MM.1S (cell line): Measurements from ENCODE around the gene NEURL1B.

ENCODE experiments used
- DNase-seq: peaks from one replicate; pipeline ENCODE4 v3.0.0-alpha.2; 2015
- H2AFZ ChIP-seq: fragments of 300-600 bp; sonication (generic); 2 replicates; pipeline ENCODE4 v1.6.0; 2016; ENCODE audit warnings: antibody characterized with exemption, low read length
- H3F3A ChIP-seq: fragments of 300-600 bp; sonication (generic); 2 replicates; pipeline ENCODE4 v1.6.1; 2016; ENCODE audit warnings: mild to moderate bottlenecking, antibody characterized with exemption, low read length, moderate library complexity, mixed read lengths; ENCODE audit not compliant: insufficient read depth
- H3K27ac ChIP-seq: fragments of 300-600 bp; sonication (generic); 2 replicates; pipeline ENCODE4 v1.5.1; 2016; ENCODE audit warnings: mild to moderate bottlenecking, low read length
- H3K27me3 ChIP-seq: fragments of 300-600 bp; sonication (generic); replicated peaks from 2 replicates; pipeline ENCODE4 v1.6.0; 2016; ENCODE audit warnings: low read length; ENCODE audit not compliant: insufficient read depth
- H3K36me3 ChIP-seq: fragments of 300-600 bp; sonication (generic); replicated peaks from 2 replicates; pipeline ENCODE4 v1.6.1; 2016; ENCODE audit warnings: mild to moderate bottlenecking, low read length, mixed read lengths; ENCODE audit not compliant: insufficient read depth
- H3K4me1 ChIP-seq: fragments of 300-600 bp; sonication (generic); 2 replicates; pipeline ENCODE4 v1.6.1; 2016; ENCODE audit warnings: low read length, mixed read lengths
- H3K4me2 ChIP-seq: fragments of 300-600 bp; sonication (generic); 2 replicates; pipeline ENCODE4 v1.6.0; 2016; ENCODE audit warnings: low read depth, low read length
- H3K4me3 ChIP-seq: fragments of 300-600 bp; sonication (generic); 2 replicates; pipeline ENCODE4 v1.5.1; 2016; ENCODE audit warnings: low read length, mixed read lengths
- H3K79me2 ChIP-seq: fragments of 300-600 bp; sonication (generic); 2 replicates; pipeline ENCODE4 v1.6.1; 2016; ENCODE audit warnings: mixed run types, low read length, mixed read lengths
- H3K9ac ChIP-seq: fragments of 300-600 bp; sonication (generic); 2 replicates; pipeline ENCODE4 v1.6.1; 2016; ENCODE audit warnings: low read length, mixed read lengths
- H3K9me2 ChIP-seq: fragments of 300-600 bp; sonication (generic); replicated peaks from 2 replicates; pipeline ENCODE4 v1.6.1; 2016; ENCODE audit warnings: mild to moderate bottlenecking, low read length, mixed read lengths; ENCODE audit not compliant: insufficient read depth
- H3K9me3 ChIP-seq: fragments of 300-600 bp; sonication (generic); replicated peaks from 2 replicates; pipeline ENCODE4 v1.6.1; 2016; ENCODE audit warnings: mild to moderate bottlenecking, low read length, mixed read lengths; ENCODE audit not compliant: insufficient read depth
- H4K20me1 ChIP-seq: fragments of 300-600 bp; sonication (generic); 2 replicates; pipeline ENCODE4 v1.6.1; 2016; ENCODE audit warnings: mild to moderate bottlenecking, low read length, moderate library complexity, mixed read lengths; ENCODE audit not compliant: insufficient read depth
- CTCF ChIP-seq: fragments of 300-600 bp; sonication (generic); IDR thresholded peaks from 2 replicates; pipeline ENCODE4 v1.5.1; 2016; ENCODE audit warnings: antibody characterized with exemption, low read length, mixed read lengths
- EZH2 ChIP-seq: fragments of 300-600 bp; sonication (generic); optimal IDR thresholded peaks from 2 replicates; pipeline ENCODE3; 2017; ENCODE audit warnings: low read depth, mild to moderate bottlenecking, antibody characterized with exemption, low read length, mixed read lengths
- EZH2phosphoT487 ChIP-seq: fragments of 300-600 bp; sonication (generic); IDR thresholded peaks from 2 replicates; pipeline ENCODE4 v1.6.1; 2018; ENCODE audit warnings: antibody characterized with exemption, low read length

NEURL1B gene

GRCh38 chr5:172733131-172733973 is 92.3 kb downstream of the NEURL1B start:
- TF ChIP-seq EZH2phosphoT487 = no peak
- no peak for TF ChIP-seq CTCF
- TF ChIP-seq EZH2 = no peak
- Histone ChIP-seq H3K36me3 (no peaks in the 10 kb centered on the region), H3K27ac (no peak overlapping the region), H3K9ac (no peak overlapping the region), H4K20me1 (no peaks in the 10 kb centered on the region), H3K9me2 (no peaks in the 10 kb centered on the region), H3K4me1 (no peaks in the 10 kb centered on the region), H2AFZ (no peak overlapping the region), H3K4me3 (no peak overlapping the region), H3K27me3 (no peaks in the 10 kb centered on the region), H3K79me2 (no peaks in the 10 kb centered on the region), H3F3A (no peaks in the 10 kb centered on the region), H3K4me2 (no peak overlapping the region), H3K9me3 (no peaks in the 10 kb centered on the region)
- no peak for DNase-seq

GRCh38 chr5:172733974-172734346 is 92.9 kb downstream of the NEURL1B start:
- no peaks in the 10 kb centered on the region for H3K9me3 ChIP-seq
- H3F3A ChIP-seq = no peaks in the 10 kb centered on the region
- no peaks in the 10 kb centered on the region for H3K9me2 ChIP-seq
- H2AFZ ChIP-seq = no peak overlapping the region
- no peaks in the 10 kb centered on the region for H3K27me3 ChIP-seq
- H3K4me1 ChIP-seq = no peaks in the 10 kb centered on the region
- DNase-seq = no peak
- H3K9ac ChIP-seq = no peak overlapping the region
- no peak overlapping the region for H3K27ac ChIP-seq
- H3K4me3 ChIP-seq = no peak overlapping the region
- H4K20me1 ChIP-seq = no peaks in the 10 kb centered on the region
- H3K79me2 ChIP-seq = no peaks in the 10 kb centered on the region
- H3K36me3 ChIP-seq = no peaks in the 10 kb centered on the region
- no peak overlapping the region for H3K4me2 ChIP-seq
- TF ChIP-seq CTCF = no peak
- TF ChIP-seq EZH2phosphoT487 = no peak
- TF ChIP-seq EZH2 = no peak

GRCh38 chr5:172735141-172735831 is 94.2 kb downstream of the NEURL1B start:
- Histone ChIP-seq H3K27ac (no peak overlapping the region), H3K79me2 (no peaks in the 10 kb centered on the region), H3K9me3 (no peaks in the 10 kb centered on the region), H3K9ac (no peak overlapping the region), H3K4me3 (no peak overlapping the region), H2AFZ (no peak overlapping the region), H3K9me2 (no peaks in the 10 kb centered on the region), H3K4me1 (no peaks in the 10 kb centered on the region), H3K36me3 (no peaks in the 10 kb centered on the region), H3F3A (no peaks in the 10 kb centered on the region), H3K27me3 (no peaks in the 10 kb centered on the region), H3K4me2 (no peak overlapping the region), H4K20me1 (no peaks in the 10 kb centered on the region)
- DNase-seq = no peak
- TF ChIP-seq EZH2phosphoT487 = no peak
- TF ChIP-seq EZH2 = no peak
- TF ChIP-seq CTCF = no peak
